Measurements from ENCODE around the gene CAPN11.
"Not testable (repeated sequence)": the region's sequence is repeated elsewhere in the genome, so short reads cannot be mapped to it uniquely, and the experiment has no call there.

CAPN11 gene

GRCh38 chr6:44226368-44227147 lies 67.9 kb downstream of the CAPN11 start:
- no peak for DNase-seq (ENCODE audit: low read depth in 1 of 2, low spot score in 1 of 2)

- no peak for DNase-seq (ENCODE audit: low read depth in 1 of 2, low spot score in 1 of 2)
These were observed 68.7 kb downstream of the CAPN11 start for GRCh38 chr6:44227148-44227793.

DNA sequence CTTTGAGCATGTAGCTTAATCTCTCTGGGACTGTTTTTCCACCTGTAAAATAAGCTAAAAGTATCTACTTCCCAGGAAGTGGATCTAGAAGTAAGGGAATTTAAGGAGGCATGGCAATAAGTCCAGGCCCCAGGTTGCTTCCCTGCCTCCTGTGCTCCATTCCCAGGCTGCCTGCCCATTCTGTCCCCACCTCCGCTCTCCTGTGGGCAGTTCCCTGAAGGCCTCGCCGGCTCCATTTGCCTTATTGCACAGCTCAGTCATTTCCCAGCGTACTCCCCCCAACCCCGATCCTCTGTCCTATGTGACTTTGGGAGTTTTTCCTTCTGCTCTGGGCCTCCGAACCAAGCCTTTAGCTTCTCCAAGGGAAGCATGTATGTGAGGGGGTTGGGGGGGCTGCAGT lies 69.4 kb downstream of the CAPN11 start:
- DNase-seq (ENCODE audit: low read depth in 1 of 2, low spot score in 1 of 2): no peak

- no peak for DNase-seq (ENCODE audit: low read depth in 1 of 2, low spot score in 1 of 2)
These were observed 69.8 kb downstream of the CAPN11 start for GRCh38 chr6:44228433-44228832.

GRCh38 chr6:44228836-44229235 lies 70.2 kb downstream of the CAPN11 start:
- DNase-seq (ENCODE audit: low read depth in 1 of 2, low spot score in 1 of 2): no peak

GRCh38 chr6:44229376-44230033 lies 70.9 kb downstream of the CAPN11 start:
- no peak for DNase-seq (ENCODE audit: low read depth in 1 of 2, low spot score in 1 of 2)

DNA sequence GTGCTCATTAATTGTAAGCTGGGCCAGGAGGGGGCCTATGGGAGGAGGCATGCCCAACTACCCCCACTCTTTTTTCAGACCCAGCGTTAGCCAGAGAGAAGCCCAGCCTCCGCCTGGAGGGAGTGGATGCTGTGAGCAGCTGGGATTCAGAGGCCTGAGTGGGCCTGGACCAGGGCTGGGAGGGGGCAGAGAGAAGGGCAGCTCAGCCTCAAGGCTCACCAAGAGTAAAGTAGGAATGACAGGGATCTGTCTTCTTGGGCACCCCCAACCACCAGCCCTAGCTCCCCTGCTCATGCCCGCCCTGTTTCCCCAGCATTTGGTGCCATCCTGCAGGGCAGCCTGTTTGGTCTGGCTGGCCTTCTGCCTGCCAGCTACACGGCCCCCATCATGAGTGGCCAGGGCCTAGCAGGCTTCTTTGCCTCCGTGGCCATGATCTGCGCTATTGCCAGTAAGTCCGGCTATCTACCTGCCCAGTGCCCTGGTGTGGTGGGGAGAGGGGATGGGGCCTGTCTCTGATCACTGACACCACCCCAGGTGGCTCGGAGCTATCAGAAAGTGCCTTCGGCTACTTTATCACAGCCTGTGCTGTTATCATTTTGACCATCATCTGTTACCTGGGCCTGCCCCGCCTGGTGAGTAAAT lies 71.5 kb downstream of the CAPN11 start:
- no peak for DNase-seq (ENCODE audit: low read depth in 1 of 2, low spot score in 1 of 2)

- not testable (repeated sequence) for DNase-seq (ENCODE audit: low read depth in 1 of 2, low spot score in 1 of 2)
These were observed 72.8 kb downstream of the CAPN11 start for GRCh38 chr6:44231426-44231825.

DNA sequence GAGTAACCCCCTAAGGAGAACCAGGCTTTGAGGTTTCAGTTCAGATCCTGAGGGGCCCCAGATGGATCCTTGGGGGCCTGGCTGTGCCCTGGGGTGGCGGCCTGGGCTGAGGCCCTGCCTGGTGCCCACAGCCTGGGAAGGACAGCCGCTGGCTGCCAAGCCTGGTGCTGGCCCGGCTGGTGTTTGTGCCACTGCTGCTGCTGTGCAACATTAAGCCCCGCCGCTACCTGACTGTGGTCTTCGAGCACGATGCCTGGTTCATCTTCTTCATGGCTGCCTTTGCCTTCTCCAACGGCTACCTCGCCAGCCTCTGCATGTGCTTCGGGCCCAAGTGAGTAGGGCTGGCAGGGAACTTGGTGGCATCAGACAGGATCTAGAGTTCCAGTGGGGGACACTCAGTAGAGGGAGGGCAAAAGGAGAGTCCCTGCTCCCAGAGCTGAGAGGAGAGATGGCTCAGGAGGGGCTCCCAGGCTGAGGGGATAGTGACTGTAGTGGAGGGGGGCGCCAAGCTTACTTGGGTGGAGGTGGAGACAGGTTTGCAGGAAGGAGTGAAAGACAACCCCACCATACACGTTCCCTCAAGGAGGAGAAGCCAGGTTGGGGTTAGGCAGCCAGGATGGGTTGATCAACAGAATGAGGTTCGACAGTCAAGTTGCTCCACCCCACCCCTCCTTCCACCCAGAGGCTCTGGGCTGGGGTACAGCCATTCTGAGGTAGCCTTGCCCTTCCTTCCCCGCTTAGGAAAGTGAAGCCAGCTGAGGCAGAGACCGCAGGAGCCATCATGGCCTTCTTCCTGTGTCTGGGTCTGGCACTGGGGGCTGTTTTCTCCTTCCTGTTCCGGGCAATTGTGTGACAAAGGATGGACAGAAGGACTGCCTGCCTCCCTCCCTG lies 74.3 kb downstream of the CAPN11 start:
- no peak for DNase-seq (ENCODE audit: low read depth in 1 of 2, low spot score in 1 of 2)

- no peak for DNase-seq (ENCODE audit: low read depth in 1 of 2, low spot score in 1 of 2)
These were observed 75.0 kb downstream of the CAPN11 start for GRCh38 chr6:44233567-44234100.

All from activated CD4-positive, alpha-beta T cell treated with anti-CD3 and anti-CD28 coated beads, Interleukin-2, amount 50 U/mL, for 24 hours (primary cell).